B cell (primary cell): ENCODE measurements around the gene KRT28. TPM values are rescaled to one million over a fixed set of nuclear protein-coding genes. Genes with fewer than 3 reads are reported as not detected.

Experiments
- ATAC-seq: fragments of 200-7000 bp; cut with Tn5 transposase; one replicate; pipeline ENCODE4 v1.10.0; 2021; ENCODE audit warnings: low read depth, mild to moderate bottlenecking, moderate number of reproducible peaks, moderate library complexity
- CTCF ChIA-PET: fragments of 350-600 bp; sonication (Branson Sonifier 250); formaldehyde crosslinking; loops from one replicate; lab custom pipeline; 2021; ENCODE audit warnings: antibody characterized with exemption, inconsistent platforms; lab: Charles Lee
- POLR2A ChIA-PET: fragments of 350-600 bp; sonication (Branson Sonifier 250); formaldehyde crosslinking; loops from one replicate; lab custom pipeline; 2021; ENCODE audit warnings: antibody characterized with exemption; lab: Charles Lee
- DNase-seq: peaks from one replicate; pipeline ENCODE4 v3.0.0; 2013
- H2AFZ ChIP-seq: 2 replicates; pipeline ENCODE4 v1.6.1; 2012; ENCODE audit warnings: mild to moderate bottlenecking, low read depth, low read length; ENCODE audit not compliant: insufficient read depth, poor library complexity, severe bottlenecking
- H3K27ac ChIP-seq, 2 donors: 1 replicate in 1 of 2; 2 replicates in 1 of 2; pipeline ENCODE4 v1.5.1; 2012 to 2013; ENCODE audit warnings: low read length in 2 of 2, mild to moderate bottlenecking in 2 of 2, moderate library complexity in 1 of 2
- H3K27me3 ChIP-seq, 4 experiments: fragments of 200-600 bp in 1 of 4; sonication (generic) in 1 of 4; replicated peaks in 1 of 4; 1 replicate in 2 of 4; 2 replicates in 2 of 4; pipeline versions ENCODE4 v1.6.1 to v1.7.0; 2013 to 2016; ENCODE audit warnings: low read length in 3 of 4, mild to moderate bottlenecking in 2 of 4, mixed read lengths in 1 of 4, moderate library complexity in 1 of 4; ENCODE audit not compliant: insufficient read depth in 4 of 4, control insufficient read depth in 3 of 4; ENCODE audit errors: control extremely low read depth in 1 of 4
- H3K36me3 ChIP-seq, 2 experiments: replicated peaks in 1 of 2; 1 replicate in 1 of 2; 2 replicates in 1 of 2; pipeline versions ENCODE4 v1.6.1 to v1.7.1; 2013; ENCODE audit warnings: low read length in 1 of 2; ENCODE audit not compliant: insufficient read depth in 2 of 2, control insufficient read depth in 1 of 2; ENCODE audit errors: control extremely low read depth in 1 of 2, extremely low read depth in 1 of 2
- H3K4me1 ChIP-seq, 2 donors: fragments of 200-600 bp in 1 of 2; sonication (generic) in 1 of 2; 1 replicate in 1 of 2; 2 replicates in 1 of 2; pipeline versions ENCODE4 v1.5.1 to v1.6.1; 2013 to 2017; ENCODE audit warnings: low read length in 2 of 2; ENCODE audit not compliant: control insufficient read depth in 2 of 2, insufficient read depth in 2 of 2
- H3K4me2 ChIP-seq: replicated peaks from 2 replicates; pipeline ENCODE3; 2012; ENCODE audit warnings: mild to moderate bottlenecking, low read depth, low read length; ENCODE audit not compliant: poor library complexity, severe bottlenecking
- H3K4me3 ChIP-seq, 5 experiments: fragments of 200-600 bp in 1 of 5; sonication (generic) in 1 of 5; 1 replicate in 3 of 5; 2 replicates in 2 of 5; pipeline versions ENCODE4 v1.5.1 to v1.7.0; 2011 to 2016; ENCODE audit warnings: low read length in 4 of 5, mild to moderate bottlenecking in 4 of 5, low read depth in 2 of 5, control low read depth in 1 of 5, moderate library complexity in 1 of 5; ENCODE audit not compliant: insufficient read depth in 1 of 5; ENCODE audit errors: control extremely low read depth in 1 of 5, extremely low read depth in 1 of 5
- H3K79me2 ChIP-seq: fragments of 200-600 bp; sonication (generic); one replicate; pipeline ENCODE4 v1.6.0; 2016; ENCODE audit warnings: low read length; ENCODE audit not compliant: control insufficient read depth, insufficient read depth
- H3K9ac ChIP-seq: fragments of 200-600 bp; sonication (generic); 2 replicates; pipeline ENCODE4 v1.6.1; 2017; ENCODE audit warnings: mild to moderate bottlenecking, low read length, moderate library complexity
- H3K9me3 ChIP-seq, 3 donors: one replicate each; pipeline versions ENCODE4 v1.6.1 to v1.7.1; 2013; ENCODE audit warnings: low read length in 2 of 3; ENCODE audit not compliant: control insufficient read depth in 2 of 3, insufficient read depth in 1 of 3; ENCODE audit errors: control extremely low read depth in 1 of 3
- H4K20me1 ChIP-seq: 2 replicates; pipeline ENCODE4 v1.6.0; 2012; ENCODE audit warnings: mild to moderate bottlenecking, low read length; ENCODE audit not compliant: insufficient read depth, control insufficient read depth, poor library complexity, severe bottlenecking
- H3K27ac Mint-ChIP-seq: one replicate; pipeline ENCODE4 v1.8.0; 2021; ENCODE audit warnings: mixed read lengths
- H3K27me3 Mint-ChIP-seq: one replicate; pipeline ENCODE4 v1.8.0; 2021; ENCODE audit warnings: mixed read lengths
- H3K4me1 Mint-ChIP-seq: one replicate; pipeline ENCODE4 v1.8.0; 2021; ENCODE audit warnings: mixed read lengths
- H3K4me3 Mint-ChIP-seq: one replicate; pipeline ENCODE4 v1.8.0; 2021; ENCODE audit warnings: mixed read lengths
- H3K9me3 Mint-ChIP-seq: one replicate; pipeline ENCODE4 v1.8.0; 2022; ENCODE audit warnings: mixed read lengths; ENCODE audit not compliant: insufficient read depth
- CTCF ChIP-seq: fragments of 200-600 bp; IDR thresholded peaks from one replicate; pipeline ENCODE4 v1.8.0; 2022; ENCODE audit warnings: antibody characterized with exemption, mild to moderate bottlenecking
- EZH2 ChIP-seq: IDR thresholded peaks from 2 replicates; pipeline ENCODE4 v1.6.1; 2012; ENCODE audit warnings: borderline replicate concordance, low read depth, mild to moderate bottlenecking, moderate library complexity, low read length; ENCODE audit not compliant: insufficient read depth, poor library complexity, severe bottlenecking
- WGBS: methylation state at CpG from one replicate; pipeline ENCODE4 v1.1.5; 2013; ENCODE audit warnings: missing lambda C conversion rate; ENCODE audit not compliant: insufficient coverage; 5-methylcytosine and 5-hydroxymethylcytosine counted together
- intact Hi-C: fragments of 100-400 bp; cut with micrococcal nuclease; formaldehyde crosslinking; loops from one replicate; pipeline ENCODE4 v1.10.0; 2022
- polyA plus RNA-seq: library from polyadenylated mRNA; depleted of rRNA; stranded (reverse); fragments of >200 nt; gene quantifications from 2 replicates; pipeline ENCODE4 v1.2.3, GENCODE V29; 2012
- total RNA-seq, 2 donors: library from RNA; stranded (reverse); fragments of 120-200 nt in 1 of 2; gene quantifications; 1 replicate in 1 of 2; 2 replicates in 1 of 2; pipeline versions ENCODE4 v1.2.3 to v1.2.4, GENCODE V29; 2013 to 2022

The KRT28 gene
- total and polyA plus RNA-seq, 2 donors (not counting 1 experiment from before 2014, with no cell fraction given), result not detected

GRCh38 chr17:40772101-40772500, 27.7 kb downstream of the KRT28 start, which contains the start of gene KRT26:
Gene KRT26, minus strand, starts transcription at chr17:40772201. Its CDS starts 88 bp downstream, at chr17:40772113.
- Mint-ChIP-seq H3K4me1 (no peaks in the 10 kb centered on the region), H3K4me3 (no peak within 1 kb of the TSS), H3K27me3 (peaks cover 50% of the 10 kb centered on the region), H3K9me3 (no peaks in the 10 kb centered on the region), H3K27ac (no peak within 1 kb of the TSS)
- H3K4me1 ChIP-seq, result no peaks in the 10 kb centered on the region
- no peak for TF ChIP-seq CTCF
- TF ChIP-seq EZH2, result no peak
- H3K79me2 ChIP-seq, result no peaks in the 10 kb centered on the region
- WGBS, result 86% methylated on average over 1 of the region's 3 CpGs
- CTCF ChIA-PET, result no interaction called here
- ATAC-seq (no peak), DNase-seq (no peak)
- H3K4me2 ChIP-seq, result no peak within 1 kb of the TSS
- no peak within 1 kb of the TSS for H3K4me3 ChIP-seq
- no peak within 1 kb of the TSS for H2AFZ ChIP-seq
- intact Hi-C loops, result no loop called here
- H3K9me3 ChIP-seq, result no peaks in the 10 kb centered on the region
- POLR2A ChIA-PET, result no interaction called here
- H4K20me1 ChIP-seq, result no peaks in the 10 kb centered on the region
- H3K27ac ChIP-seq, result no peak within 1 kb of the TSS
- no peaks in the 10 kb centered on the region for H3K36me3 ChIP-seq
- H3K27me3 ChIP-seq, result peaks cover 0 to 9% (median 4%) of the 10 kb centered on the region in 4 experiments
- H3K9ac ChIP-seq, result no peak within 1 kb of the TSS

DNA sequence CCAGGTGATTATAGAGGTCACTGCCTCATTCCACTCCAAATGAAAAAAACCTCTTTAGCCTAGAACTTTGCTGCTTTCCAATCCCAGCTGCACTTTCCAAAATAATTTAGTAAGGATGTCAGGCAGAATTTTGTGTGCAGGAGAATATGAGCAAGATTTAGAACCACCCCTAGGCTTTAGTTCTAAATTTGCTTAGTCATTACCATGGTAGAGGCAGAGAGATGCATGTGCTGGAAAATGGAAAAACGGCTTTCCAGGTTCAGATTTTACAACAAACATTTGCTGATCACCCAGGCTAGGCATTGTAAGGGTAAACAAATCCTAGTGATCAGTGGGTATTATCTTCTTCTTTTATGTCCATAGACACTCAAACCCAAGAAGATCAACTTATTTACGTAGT, 34.1 kb downstream of the KRT28 start:
- ATAC-seq, result no peak
- H3K27me3 Mint-ChIP-seq, result peaks cover 27% of the 10 kb centered on the region
- CTCF ChIA-PET, result no interaction called here

More for the DNA sequence above, 34.1 kb downstream of the KRT28 start:
- DNase-seq, result no peak
- Histone ChIP-seq H3K4me3 (no peak overlapping the region), H3K27ac (no peak overlapping the region), H3K9me3 (peaks cover 4 to 38% (median 17%) of the 10 kb centered on the region in 3 donors), H3K36me3 (no peaks in the 10 kb centered on the region), H3K4me2 (no peak overlapping the region), H2AFZ (no peak overlapping the region), H3K27me3 (peaks cover 0 to 22% (median 9%) of the 10 kb centered on the region in 4 experiments), H3K4me1 (no peaks in the 10 kb centered on the region), H3K9ac (no peak overlapping the region), H3K79me2 (no peaks in the 10 kb centered on the region), H4K20me1 (no peaks in the 10 kb centered on the region)
- H3K9me3 Mint-ChIP-seq, result peaks cover 10% of the 10 kb centered on the region
- intact Hi-C loops, result no loop called here
- no CpG with 5 or more reads among the region's 2 CpGs for WGBS
- no peak overlapping the region for H3K4me3 Mint-ChIP-seq
- H3K27ac Mint-ChIP-seq, result no peak overlapping the region
- H3K4me1 Mint-ChIP-seq, result no peaks in the 10 kb centered on the region
- POLR2A ChIA-PET, result no interaction called here
- TF ChIP-seq EZH2, result no peak
- TF ChIP-seq CTCF, result no peak
